ENCODE results near the gene FOXN3. TPM values are rescaled to one million over a fixed set of nuclear protein-coding genes. Genes with fewer than 3 reads are reported as not detected.

FOXN3 gene
- total RNA-seq, 1 donor from 2014 or later: 41.4 TPM

- TF ChIP-seq CTCF (conservative IDR thresholded peaks at IDR 0.05): no peak
- no peak for DNase-seq (ENCODE audit: low read depth, low spot score)
- H3K27me3 Mint-ChIP-seq (ENCODE audit: low read depth): no peaks in the 10 kb centered on the region
- peak overlapping the region; percentile 13 for H3K27ac Mint-ChIP-seq (ENCODE audit: unreplicated experiment)
- no peaks in the 10 kb centered on the region for H3K9me3 Mint-ChIP-seq
- no peaks in the 10 kb centered on the region for H3K4me1 Mint-ChIP-seq
- no peak overlapping the region for H3K4me3 Mint-ChIP-seq
- H3K36me3 Mint-ChIP-seq (ENCODE audit: low read depth): peaks cover 4% of the 10 kb centered on the region
Measured at GRCh38 chr14:89284333-89285058, 132.5 kb downstream of the FOXN3 start.

- Mint-ChIP-seq H3K4me3 (no peak overlapping the region), H3K27ac (ENCODE audit: unreplicated experiment) (no peak overlapping the region)
Measured at GRCh38 chr14:89283327-89284060, 133.5 kb downstream of the FOXN3 start.

GRCh38 chr14:89282191-89282590, 134.8 kb downstream of the FOXN3 start:
- Mint-ChIP-seq H3K4me3 (no peak overlapping the region), H3K27me3 (ENCODE audit: low read depth) (no peaks in the 10 kb centered on the region), H3K9me3 (no peaks in the 10 kb centered on the region), H3K36me3 (ENCODE audit: low read depth) (peaks cover 4% of the 10 kb centered on the region), H3K27ac (ENCODE audit: unreplicated experiment) (no peak overlapping the region), H3K4me1 (peaks cover 8% of the 10 kb centered on the region)
- DNase-seq (ENCODE audit: low read depth, low spot score): no peak
- no peak for TF ChIP-seq CTCF (conservative IDR thresholded peaks at IDR 0.05)

More at GRCh38 chr14:89283327-89284060, 133.5 kb downstream of the FOXN3 start:
- peaks cover 4% of the 10 kb centered on the region for H3K36me3 Mint-ChIP-seq (ENCODE audit: low read depth)
- H3K27me3 Mint-ChIP-seq (ENCODE audit: low read depth): no peaks in the 10 kb centered on the region
- H3K9me3 Mint-ChIP-seq: no peaks in the 10 kb centered on the region
- no peak for TF ChIP-seq CTCF (conservative IDR thresholded peaks at IDR 0.05)
- no peaks in the 10 kb centered on the region for H3K4me1 Mint-ChIP-seq
- DNase-seq (ENCODE audit: low read depth, low spot score): no peak

- no peak overlapping the region for H3K4me3 Mint-ChIP-seq
- no peak overlapping the region for H3K27ac Mint-ChIP-seq (ENCODE audit: unreplicated experiment)
- no peaks in the 10 kb centered on the region for H3K9me3 Mint-ChIP-seq
Measured at GRCh38 chr14:89280600-89280999, 136.4 kb downstream of the FOXN3 start.

More at GRCh38 chr14:89280600-89280999, 136.4 kb downstream of the FOXN3 start:
- peaks cover 4% of the 10 kb centered on the region for H3K36me3 Mint-ChIP-seq (ENCODE audit: low read depth)
- no peak for DNase-seq (ENCODE audit: low read depth, low spot score)
- no peaks in the 10 kb centered on the region for H3K27me3 Mint-ChIP-seq (ENCODE audit: low read depth)
- H3K4me1 Mint-ChIP-seq: peaks cover 9% of the 10 kb centered on the region
- TF ChIP-seq CTCF (conservative IDR thresholded peaks at IDR 0.05): no peak

Measured in neural crest cell (in vitro differentiated cells).